Ramos (cell line): Measurements from ENCODE around the gene CRY2.
"Not testable (repeated sequence)": the region's sequence is repeated elsewhere in the genome, so short reads cannot be mapped to it uniquely, and the experiment has no call there.

ENCODE experiments used
- in situ Hi-C: fragments of 300-500 bp; cut with MboI; formaldehyde crosslinking; loops from one replicate; pipeline ENCODE4 v1.14.3; 2022; ENCODE audit warnings: low sequenced_read_pairs; ENCODE audit not compliant: unreplicated experiment

Gene CRY2

DNA sequence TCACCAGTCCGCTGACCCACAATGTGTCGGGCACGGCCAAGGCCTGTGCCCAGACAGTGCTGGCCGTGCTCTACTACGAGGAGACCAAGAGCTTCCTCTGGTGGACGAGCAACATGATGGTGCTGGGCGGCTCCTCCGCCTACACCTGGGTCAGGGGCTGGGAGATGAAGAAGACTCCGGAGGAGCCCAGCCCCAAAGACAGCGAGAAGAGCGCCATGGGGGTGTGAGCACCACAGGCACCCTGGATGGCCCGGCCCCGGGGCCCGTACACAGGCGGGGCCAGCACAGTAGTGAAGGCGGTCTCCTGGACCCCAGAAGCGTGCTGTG is 36.2 kb upstream of the CRY2 start:
- in situ Hi-C loops, result no loop called here

DNA sequence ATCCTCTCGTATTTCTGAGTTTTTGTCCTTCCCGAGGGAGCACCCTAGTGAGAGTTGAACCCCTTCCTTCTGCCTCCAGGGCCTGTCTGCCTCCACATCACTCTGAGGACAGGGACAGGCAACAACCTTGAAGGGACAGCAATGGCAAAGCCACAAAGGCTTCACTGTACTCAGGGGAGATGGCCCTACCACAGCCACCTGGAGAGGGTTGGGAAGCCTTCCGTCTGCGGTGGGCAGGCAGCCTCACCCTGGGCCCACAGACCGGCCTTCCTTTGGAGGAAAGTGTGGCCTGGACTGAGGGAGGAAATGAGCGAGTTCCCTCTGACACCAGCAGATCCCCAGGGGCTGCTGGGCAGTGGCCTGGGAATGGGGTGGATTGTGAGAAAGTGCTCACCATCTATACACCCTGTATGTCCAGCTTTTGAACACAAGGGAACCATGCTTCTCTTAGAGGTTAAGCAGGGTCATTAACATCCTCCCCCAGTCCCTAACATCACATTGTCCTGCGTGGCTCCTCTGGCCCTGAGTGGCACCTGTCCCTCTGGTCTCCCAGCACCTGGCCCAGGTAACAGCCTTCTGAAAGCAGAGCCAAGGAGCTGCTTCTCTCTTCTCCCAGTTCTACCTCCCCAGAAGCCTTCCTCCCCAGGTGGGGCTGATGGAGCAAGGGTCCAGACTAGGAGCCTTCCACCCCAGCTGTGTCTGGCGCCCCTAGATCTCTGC is 35.5 kb upstream of the CRY2 start:
- in situ Hi-C loops, result no loop called here

DNA sequence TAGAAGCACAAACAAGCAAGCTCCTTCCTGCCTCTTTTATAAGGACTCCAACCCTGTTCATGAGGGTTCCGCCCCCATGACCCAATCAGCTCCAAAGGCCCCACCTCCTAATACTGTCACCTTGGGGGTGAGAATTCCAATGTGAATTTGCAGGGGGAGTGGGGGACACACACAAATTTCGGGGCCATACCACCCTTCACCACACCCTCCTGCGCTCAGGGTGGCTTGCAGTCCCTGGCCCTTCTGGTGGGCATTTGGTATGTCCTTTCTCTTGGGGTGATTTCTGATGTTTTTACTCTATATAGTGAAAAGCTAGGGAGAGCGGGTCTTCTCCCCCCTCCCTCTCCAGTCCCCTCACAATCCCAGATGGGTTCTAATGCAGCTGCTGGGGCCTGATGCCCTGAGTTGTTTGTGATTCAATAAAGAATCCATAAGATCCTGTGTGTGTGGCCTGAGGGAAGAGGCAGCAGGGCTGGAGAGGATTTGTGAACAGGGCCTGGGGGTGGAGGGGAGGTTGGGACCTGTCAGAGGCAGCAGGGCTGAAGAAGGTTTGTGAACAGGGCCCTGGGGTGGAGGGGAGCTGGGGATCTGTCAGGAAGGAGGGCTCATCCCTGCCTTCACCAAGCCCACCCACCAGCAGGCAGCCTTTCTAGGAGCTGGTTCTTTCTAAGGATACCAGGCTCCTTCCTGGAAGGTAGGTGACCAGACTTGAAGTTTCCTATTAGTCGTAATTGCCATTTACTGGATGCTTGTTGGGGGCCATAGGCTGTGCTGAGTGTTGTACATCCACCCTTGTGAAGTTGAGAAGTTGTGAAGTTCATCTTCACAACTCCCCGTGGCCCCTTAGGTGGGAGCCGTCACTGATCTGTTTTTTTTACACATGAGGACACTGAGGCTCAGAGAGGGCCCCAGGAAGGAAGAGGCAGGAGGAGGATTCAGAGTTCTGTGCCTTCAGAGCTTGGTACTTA is 34.4 kb upstream of the CRY2 start:
- in situ Hi-C loops, result no loop called here

DNA sequence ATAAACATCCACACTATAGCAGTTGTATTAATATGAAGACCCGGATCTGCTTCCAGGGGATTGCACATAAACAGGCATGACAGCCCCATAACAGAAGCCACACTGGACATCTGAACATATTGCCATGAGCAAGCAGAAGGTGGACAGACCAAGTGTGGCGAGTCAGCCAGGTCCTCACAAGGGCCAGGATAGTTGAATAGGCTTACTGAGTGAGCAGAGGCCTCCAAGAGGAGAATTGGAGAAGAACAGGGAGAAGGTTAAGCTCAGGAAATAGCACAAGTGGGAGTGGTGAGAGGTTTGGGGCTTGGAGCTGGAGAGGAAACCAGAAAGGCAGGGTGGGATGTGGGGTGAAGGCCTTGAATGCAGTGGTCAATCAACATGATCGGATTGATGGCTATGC is 31.5 kb upstream of the CRY2 start:
- in situ Hi-C loops, result no loop called here

DNA sequence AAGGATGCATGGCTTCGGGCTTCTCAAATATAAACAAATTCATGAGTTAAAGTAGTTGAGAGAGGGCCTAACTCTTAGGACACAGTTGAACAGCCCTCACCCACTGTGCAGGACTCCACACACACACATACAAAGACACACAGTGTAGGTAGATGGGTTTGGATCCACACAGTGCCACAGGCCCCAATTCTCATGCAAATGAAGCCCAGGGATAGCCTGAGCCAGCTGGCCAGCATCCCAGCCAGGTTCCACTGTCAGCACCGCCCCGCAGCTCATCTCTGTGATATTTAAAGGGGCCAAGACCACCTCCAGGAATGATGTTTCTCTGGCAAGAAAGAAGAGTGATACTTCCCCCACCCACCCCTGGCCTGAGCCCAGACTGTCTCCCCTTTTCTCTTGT is 30.7 kb upstream of the CRY2 start:
- in situ Hi-C loops, result no loop called here

DNA sequence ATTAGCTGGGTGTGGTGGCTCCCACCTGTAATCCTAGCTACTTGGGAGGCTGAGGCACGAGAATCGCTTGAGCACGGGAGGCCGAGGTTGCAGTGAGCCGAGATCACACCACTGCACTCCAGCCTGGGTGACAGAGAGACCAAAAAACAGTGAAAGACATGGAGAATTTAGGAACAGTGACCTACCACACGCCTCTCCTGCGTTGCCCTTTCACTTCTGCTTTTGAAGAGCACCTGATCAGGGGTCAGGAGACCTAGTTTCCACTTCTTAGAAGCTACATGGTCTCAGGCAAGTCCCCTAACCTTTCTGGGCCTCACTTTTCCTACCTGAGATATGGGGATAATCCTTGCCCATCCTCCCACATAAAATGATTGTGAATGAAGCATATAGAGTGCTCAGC is 30.1 kb upstream of the CRY2 start:
- in situ Hi-C loops, result no loop called here

DNA sequence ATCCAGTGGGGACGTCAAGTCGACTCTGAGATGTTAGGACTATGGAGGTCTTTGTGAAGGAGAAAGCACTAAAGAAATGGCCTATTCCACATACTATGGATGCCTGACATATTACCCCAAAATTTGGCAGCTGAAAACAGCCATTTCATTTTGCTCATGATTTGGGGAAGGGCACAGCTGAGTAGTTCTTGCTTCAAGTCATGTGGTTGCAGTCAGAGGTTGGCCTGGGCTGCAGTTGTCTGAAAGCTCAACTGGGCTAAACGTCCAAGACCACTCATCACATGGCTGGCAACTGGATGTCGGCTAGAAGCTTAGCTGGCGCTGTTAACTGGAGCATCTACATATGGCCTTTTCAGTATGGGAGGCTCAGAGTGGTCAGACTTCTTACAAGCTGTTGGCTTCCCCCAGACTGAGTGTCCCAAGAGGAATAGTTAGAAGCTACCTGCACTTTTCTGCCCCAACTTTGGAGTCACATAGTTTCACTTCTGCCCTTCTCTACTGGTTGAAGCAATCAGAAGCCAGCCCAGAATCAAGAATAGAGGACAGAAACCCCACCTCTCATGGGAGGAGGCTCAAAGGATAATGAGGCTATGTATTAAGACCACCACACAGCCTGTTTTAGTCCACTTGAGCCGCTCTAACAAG is 28.2 kb upstream of the CRY2 start:
- in situ Hi-C loops, result no loop called here

DNA sequence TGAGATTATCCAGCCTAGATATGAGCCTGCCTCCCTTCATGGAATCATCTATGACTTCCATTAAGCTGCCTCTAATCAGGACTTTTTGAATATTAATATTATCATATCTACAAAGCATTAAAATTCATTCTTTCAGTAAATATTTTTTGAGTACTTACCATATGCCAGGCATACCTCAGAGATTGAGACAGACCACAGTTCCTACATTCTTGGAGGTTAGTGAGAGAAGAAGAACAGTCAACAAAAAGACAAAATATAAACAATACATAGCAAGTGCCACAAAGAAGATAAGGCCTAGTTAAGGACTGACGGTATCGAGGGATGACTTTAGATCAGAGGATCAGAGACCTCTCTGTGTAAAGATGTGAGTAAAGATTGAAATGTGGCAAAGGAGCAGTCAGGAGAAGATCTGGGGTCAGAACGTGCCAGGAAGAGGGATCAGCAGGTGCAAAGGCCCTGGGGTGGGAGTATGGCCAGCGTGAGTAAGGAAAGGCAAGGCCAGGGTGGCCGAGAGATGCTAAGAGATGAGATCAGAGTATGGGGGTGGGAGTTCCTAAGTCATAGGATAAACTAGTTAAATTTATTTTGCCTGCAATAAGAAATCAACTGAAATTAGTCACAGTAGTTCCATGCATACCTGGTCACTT is 26.9 kb upstream of the CRY2 start:
- in situ Hi-C loops, result no loop called here

DNA sequence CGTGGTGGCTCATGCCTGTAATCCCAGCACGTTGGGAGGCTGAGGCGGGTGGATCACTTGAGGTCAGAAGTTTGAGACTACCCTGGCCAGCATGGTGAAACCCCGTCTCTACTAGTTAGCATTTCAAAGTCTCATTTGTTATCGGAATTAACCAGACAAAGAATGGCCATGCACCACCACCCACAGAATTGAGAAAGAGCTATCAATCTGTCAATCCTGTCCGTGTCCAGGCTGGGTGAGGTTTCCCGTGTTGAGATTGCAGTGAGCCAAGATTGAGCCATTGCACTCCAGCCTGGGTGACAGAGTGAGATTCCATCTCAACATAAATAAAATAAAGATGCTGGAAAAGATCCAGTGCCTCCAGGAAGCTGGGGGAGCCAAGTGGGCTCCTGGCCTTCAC is 20.8 kb upstream of the CRY2 start:
- in situ Hi-C loops, result not testable (repeated sequence)

DNA sequence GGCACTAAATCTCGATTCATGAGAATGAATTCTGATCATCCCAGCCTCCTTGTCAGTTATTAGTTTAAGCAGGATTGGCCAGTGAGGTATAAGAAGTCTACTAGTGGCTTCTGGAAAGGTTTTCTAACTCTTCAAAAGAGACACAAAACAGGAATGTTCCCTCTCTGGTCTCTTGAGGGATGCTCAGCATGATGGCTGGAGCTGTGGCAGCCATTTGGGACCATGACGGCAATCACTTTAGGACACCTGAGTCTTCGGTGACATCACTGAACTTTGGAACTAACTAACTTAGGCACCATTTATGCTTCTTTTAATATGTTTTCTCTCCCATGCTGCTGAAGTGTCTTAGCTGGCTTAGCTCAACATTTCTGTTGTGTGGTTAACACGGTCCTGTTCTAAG is 20.2 kb upstream of the CRY2 start:
- in situ Hi-C loops, result no loop called here

DNA sequence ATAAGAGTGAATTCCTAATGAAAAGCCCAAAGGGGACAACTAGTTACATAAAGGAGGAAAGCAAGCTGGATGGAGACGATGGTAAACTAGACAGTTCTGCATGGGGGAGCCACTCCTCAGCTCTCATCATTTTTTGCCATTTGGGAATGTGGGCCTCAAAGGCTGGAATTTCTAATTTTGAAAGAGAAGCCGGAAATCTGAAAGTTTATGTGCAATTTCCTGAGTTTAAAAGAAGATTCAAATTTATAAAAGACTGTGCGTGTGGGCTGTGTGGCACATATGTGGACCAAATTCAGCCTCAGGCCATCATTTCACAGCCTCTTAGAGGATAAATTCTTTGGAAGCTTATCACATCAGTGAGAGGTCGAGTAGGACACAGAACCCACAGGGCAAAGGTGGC is 18.3 kb upstream of the CRY2 start:
- in situ Hi-C loops, result no loop called here

DNA sequence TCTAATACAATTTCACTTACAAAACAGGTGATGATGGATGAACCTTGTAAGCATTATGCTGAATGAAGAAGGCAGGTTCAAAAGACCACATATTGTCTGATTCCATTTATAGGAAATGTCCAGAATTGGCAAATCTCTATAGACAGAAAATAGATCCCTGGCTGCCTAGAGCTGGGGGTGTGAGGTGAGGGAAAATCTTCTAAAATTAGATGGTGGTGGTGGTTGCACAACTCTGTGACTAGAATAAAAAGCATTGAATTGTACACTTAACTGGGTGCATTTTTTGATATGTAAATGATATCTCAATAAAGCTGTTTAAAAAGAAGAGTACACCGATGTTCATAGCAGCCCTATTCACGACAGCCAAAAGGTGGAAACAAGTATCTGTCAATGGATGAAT is 16.7 kb upstream of the CRY2 start:
- in situ Hi-C loops, result no loop called here

DNA sequence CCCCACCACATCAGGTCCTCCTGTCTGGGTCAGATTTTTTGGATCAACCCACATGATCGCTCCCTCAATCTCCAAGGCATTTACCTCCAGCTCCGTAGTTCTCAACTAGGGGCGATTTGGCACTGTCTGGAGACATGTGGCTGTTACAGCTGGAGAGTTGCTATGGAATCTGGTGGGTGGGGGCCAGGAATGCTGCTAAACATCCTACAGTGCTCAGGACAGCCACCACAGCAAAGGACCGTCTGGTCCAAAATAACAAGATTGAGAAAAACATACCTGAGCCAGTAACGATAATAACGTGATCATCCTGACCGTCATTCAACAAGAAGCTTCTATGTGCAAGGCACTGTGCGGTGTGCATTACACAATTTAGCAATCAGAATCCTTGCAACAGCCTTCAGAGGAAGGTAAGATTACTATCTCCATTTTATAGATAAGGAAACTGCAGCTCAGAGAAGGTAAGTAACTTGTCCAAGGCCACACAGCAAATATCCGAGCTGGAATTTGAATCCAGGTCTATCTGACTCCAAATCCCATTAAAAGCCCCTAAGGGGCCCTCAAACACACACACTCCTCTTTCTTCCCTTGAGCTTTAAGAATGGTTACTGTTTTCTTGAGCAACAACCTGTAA is 14.3 kb upstream of the CRY2 start:
- in situ Hi-C loops, result no loop called here

DNA sequence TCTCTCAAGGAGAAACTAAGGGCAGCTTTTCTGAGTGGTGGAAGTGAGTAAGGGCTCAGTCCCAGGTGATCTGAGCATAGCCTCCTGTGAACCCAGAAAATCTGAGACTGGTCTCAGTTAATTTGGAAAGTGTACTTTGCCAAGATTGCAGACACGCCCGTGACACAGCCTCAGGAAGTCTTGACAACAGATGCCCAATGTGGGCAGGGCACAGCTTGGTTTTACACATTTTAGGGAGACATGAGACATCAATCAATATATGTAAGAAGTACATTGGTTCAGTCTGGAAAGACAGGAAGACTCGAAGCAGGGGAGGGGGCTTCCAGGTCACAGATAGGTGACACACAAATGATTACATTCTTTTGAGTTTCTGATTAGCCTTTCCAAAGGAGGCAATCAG is 13.5 kb upstream of the CRY2 start:
- in situ Hi-C loops, result no loop called here

DNA sequence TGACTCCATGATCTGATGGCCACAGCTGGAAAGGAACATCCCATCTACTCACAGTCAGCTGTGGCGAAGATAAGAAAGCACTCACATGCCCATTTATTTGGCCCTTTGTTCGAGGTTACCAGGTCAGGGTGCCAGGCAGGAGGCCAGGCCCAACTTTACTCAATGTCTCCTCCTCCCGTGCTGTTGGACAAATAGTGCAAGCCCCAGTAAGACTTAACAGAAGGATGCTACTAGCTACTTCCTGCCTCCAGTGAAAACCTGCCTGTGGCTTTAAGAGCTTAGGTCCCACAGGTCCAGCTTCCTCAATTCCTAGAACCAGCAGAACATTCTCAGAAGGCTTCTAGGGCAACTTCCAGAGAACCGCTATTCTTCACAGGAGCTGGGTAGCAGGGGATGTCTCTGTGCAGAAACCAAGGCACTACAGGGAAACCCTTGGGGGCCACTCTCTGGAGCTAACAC is 12.9 kb upstream of the CRY2 start:
- in situ Hi-C loops, result no loop called here

DNA sequence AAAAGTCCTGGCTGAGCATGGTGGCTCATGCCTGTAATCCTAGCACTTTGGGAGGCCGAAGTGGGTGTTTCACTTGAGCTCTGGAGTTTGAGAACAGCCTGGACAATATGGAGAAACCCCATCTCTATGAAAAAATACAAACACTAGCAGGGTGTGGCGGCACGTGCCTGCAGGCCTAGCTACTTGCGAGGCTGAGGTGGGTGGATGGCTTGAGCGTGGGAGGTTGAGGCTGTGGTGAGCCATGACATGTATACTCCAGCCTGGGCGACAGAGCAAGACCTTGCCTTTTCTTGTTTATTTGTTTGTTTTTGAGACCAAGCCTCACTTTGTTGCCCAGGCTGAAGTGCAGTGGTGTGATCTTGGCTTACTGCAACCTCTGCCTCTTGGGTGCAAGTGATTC is 8.1 kb upstream of the CRY2 start:
- in situ Hi-C loops, result no loop called here

DNA sequence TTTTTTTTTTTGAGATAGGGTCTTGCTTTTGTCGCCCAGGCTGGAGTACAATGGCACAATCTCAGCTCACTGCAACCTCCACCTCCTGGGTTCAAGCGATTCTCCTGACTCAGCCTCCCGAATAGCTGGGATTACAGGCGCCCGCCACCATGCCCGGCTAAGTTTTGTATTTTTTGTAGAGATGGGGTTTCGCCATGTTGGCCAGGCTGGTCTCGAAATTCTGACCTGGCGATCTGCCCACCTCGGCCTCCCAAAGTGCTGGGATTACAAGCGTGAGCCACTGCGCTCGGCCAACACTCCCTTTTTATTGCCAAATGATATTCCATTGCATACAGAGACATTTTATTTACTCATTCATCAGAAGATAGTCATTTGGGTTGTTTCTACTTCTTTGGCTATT is 7.0 kb upstream of the CRY2 start:
- in situ Hi-C loops, result not testable (repeated sequence)

DNA sequence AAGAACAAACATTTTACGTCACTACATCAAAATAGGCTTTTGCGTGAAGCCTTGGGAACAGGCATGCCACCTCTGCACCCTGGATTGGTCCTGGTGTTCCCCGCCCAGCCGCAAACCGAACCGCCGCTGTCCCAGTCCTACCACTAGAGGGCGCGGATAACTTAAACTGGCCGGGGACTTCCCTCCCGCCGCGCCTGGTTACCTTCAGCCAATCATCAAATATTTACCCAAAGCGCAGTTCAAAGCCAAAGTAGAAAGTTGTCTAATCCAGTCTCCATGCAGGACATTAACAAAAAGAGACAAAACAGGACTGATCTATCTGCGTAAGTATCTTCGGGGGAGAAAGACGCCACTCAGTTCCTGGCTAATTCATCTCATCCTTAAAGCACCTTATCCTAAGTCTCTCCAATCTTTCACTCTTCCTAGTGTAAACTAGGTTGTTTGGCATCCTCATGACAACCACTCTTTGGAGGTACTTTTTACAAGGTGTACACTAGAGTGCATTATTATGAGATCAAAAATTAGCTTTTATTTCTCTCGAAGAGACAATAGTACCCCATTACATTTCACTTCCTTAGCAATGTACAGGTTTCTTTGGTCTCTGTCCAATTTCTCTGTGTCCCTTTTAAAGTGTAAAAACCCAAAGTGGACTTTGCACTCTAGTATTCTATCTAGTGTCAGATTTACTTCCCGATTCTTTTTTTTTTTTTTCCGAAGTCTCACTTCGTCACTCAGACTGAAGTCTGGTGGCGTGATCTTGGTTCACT is 3.9 kb upstream of the CRY2 start:
- in situ Hi-C loops, result no loop called here

DNA sequence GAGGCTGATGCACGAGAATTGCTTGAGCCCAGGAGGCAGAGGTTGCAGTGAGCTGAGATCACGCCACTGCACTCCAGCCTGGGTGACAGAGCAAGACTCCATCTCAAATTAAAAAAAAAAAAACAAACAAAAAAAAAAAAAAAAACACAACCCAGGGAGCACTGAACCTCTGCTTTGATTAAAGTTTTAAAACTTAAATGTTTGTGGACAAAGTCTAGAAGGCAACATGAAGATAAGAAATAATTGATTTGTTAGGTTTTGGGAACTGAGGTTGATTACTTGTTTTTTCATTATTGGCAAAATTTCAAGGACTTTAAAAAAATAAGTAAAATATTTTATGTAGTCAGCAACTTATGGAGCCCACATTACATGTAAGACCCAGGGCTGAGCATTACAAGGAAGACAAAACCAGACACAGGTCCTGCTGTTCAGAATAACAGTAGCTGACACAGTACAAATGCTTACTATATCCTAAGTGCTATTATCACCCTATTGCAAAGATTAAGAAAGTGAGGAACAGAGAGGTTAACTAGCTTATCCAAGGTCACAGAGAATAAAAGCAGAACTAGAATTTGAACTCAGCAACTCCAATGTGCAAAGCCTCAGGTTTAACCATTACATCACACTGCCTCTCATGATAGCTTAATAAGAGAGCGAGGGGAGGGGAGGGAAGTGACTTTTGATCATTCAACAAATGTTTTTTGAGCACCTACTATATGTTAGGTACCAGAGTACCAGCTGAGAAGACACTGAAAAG is 2.3 kb upstream of the CRY2 start:
- in situ Hi-C loops, result no loop called here
